Measurements from ENCODE around the gene ABLIM3.

- TF ChIP-seq YY1 (IDR thresholded peaks at IDR 0.05; ENCODE audit: low read depth) (no peak), CTCF (IDR thresholded peaks at IDR 0.05) (no peak), TCF12 (IDR thresholded peaks at IDR 0.05) (no peak)
- TF ChIP-seq, protein P1, sequence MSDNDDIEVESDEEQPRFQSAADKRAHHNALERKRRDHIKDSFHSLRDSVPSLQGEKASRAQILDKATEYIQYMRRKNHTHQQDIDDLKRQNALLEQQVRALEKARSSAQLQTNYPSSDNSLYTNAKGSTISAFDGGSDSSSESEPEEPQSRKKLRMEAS (IDR thresholded peaks at IDR 0.05; ENCODE audit: low read depth), result no peak
- TF ChIP-seq, protein P2, sequence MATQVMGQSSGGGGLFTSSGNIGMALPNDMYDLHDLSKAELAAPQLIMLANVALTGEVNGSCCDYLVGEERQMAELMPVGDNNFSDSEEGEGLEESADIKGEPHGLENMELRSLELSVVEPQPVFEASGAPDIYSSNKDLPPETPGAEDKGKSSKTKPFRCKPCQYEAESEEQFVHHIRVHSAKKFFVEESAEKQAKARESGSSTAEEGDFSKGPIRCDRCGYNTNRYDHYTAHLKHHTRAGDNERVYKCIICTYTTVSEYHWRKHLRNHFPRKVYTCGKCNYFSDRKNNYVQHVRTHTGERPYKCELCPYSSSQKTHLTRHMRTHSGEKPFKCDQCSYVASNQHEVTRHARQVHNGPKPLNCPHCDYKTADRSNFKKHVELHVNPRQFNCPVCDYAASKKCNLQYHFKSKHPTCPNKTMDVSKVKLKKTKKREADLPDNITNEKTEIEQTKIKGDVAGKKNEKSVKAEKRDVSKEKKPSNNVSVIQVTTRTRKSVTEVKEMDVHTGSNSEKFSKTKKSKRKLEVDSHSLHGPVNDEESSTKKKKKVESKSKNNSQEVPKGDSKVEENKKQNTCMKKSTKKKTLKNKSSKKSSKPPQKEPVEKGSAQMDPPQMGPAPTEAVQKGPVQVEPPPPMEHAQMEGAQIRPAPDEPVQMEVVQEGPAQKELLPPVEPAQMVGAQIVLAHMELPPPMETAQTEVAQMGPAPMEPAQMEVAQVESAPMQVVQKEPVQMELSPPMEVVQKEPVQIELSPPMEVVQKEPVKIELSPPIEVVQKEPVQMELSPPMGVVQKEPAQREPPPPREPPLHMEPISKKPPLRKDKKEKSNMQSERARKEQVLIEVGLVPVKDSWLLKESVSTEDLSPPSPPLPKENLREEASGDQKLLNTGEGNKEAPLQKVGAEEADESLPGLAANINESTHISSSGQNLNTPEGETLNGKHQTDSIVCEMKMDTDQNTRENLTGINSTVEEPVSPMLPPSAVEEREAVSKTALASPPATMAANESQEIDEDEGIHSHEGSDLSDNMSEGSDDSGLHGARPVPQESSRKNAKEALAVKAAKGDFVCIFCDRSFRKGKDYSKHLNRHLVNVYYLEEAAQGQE (IDR thresholded peaks at IDR 0.05; ENCODE audit: low read depth, low read length), result no peak
Observed at GRCh38 chr5:149118463-149118862, 22.8 kb upstream of the ABLIM3 start.
